Gastroesophageal sphincter (tissue), 4 donors: ENCODE data around the gene C5AR1. TPM values are rescaled to one million over a fixed set of nuclear protein-coding genes. Genes with fewer than 3 reads are reported as not detected.
"Not testable (repeated sequence)": the region's sequence is repeated elsewhere in the genome, so short reads cannot be mapped to it uniquely, and the experiment has no call there.

Experiments
- ATAC-seq: fragments of 150-250 bp; one replicate; pipeline ENCODE4 v1.9.1; 2016; ENCODE audit warnings: mild to moderate bottlenecking, moderate library complexity
- H3K27ac ChIP-seq, 4 donors: fragments of 200-600 bp; sonication (generic) in 3 of 4; 1 replicate in 3 of 4; 2 replicates in 1 of 4; pipeline ENCODE4 v1.5.1; 2016 to 2019
- H3K27me3 ChIP-seq: fragments of 200-600 bp; sonication (generic); one replicate; pipeline ENCODE4 v1.5.1; 2019
- H3K36me3 ChIP-seq, 2 donors: fragments of 200-600 bp; sonication (generic); one replicate each; pipeline ENCODE4 v1.5.1; 2019; ENCODE audit warnings: control low read depth in 1 of 2
- H3K4me1 ChIP-seq, 3 donors: fragments of 200-600 bp; sonication (generic); 1 replicate in 2 of 3; 2 replicates in 1 of 3; pipeline ENCODE4 v1.5.1; 2016 to 2019; ENCODE audit warnings: control low read depth in 2 of 3
- H3K4me3 ChIP-seq, 2 donors: fragments of 200-600 bp; sonication (generic); one replicate each; pipeline ENCODE4 v1.5.1; 2019; ENCODE audit warnings: mild to moderate bottlenecking in 1 of 2, moderate library complexity in 1 of 2
- H3K9me3 ChIP-seq, 3 donors: fragments of 200-600 bp; sonication (generic); one replicate each; pipeline ENCODE4 v1.5.1; 2017 to 2019; ENCODE audit warnings: control low read depth in 2 of 3
- CTCF ChIP-seq, 4 experiments: fragments of 200-600 bp in 2 of 4; fragments of 450-650 bp in 2 of 4; sonication (generic) in 1 of 4; IDR thresholded peaks; one replicate each; pipeline ENCODE4 v1.5.1; 2017 to 2019; ENCODE audit warnings: antibody characterized with exemption in 4 of 4, mild to moderate bottlenecking in 2 of 4, moderate library complexity in 2 of 4
- EP300 ChIP-seq: sonication (generic); formaldehyde crosslinking; IDR thresholded peaks from one replicate; pipeline ENCODE4 v1.6.1; 2017; ENCODE audit warnings: antibody characterized with exemption, mild to moderate bottlenecking
- POLR2A ChIP-seq, 2 donors: fragments of 450-650 bp; IDR thresholded peaks; one replicate each; pipeline ENCODE4 v1.6.1; 2017; ENCODE audit warnings: antibody characterized with exemption in 2 of 2, mild to moderate bottlenecking in 2 of 2, moderate library complexity in 1 of 2
- POLR2AphosphoS5 ChIP-seq: sonication (generic); formaldehyde crosslinking; IDR thresholded peaks from one replicate; pipeline ENCODE4 v1.6.1; 2017; ENCODE audit warnings: antibody characterized with exemption
- whole genome bisulfite sequencing, 2 donors: methylation state at CpG; one replicate each; pipeline ENCODE4 v1.1.5; 2018; ENCODE audit warnings: low coverage in 1 of 2; 5-methylcytosine and 5-hydroxymethylcytosine counted together
- total RNA-seq, 4 donors: library from RNA; depleted of rRNA; stranded (reverse); fragments of >200 nt; gene quantifications; one replicate each; pipeline ENCODE4 v1.1.0, GENCODE V29; 2016

Gene C5AR1
- total RNA-seq, 4 donors from 2014 or later, result 1.4 to 19.7 (median 7.0) TPM

- Histone ChIP-seq H3K4me3 (peak overlapping the region in 1 of 2 donors; percentile 59), H3K27ac (peak overlapping the region; percentile 35 to 99 (median 96)), H3K27me3 (no peaks in the 10 kb centered on the region), H3K9me3 (no peaks in the 10 kb centered on the region), H3K36me3 (peaks cover 0 to 13% of the 10 kb centered on the region in 2 donors), H3K4me1 (peaks cover 0 to 49% (median 19%) of the 10 kb centered on the region in 3 donors)
- 11% methylated on average over 3 of the region's 13 CpGs; no CpG with 5 or more reads in 1 of the 2 donors for WGBS, 2 donors
- no peak for ATAC-seq
- TF ChIP-seq EP300, result no peak
- TF ChIP-seq POLR2AphosphoS5, result peak; percentile 38
Measured at GRCh38 chr19:47275791-47276461, 33.7 kb upstream of the C5AR1 start.

- not testable (repeated sequence) for H3K27me3 ChIP-seq, H3K4me3 ChIP-seq, H3K36me3 ChIP-seq, H3K9me3 ChIP-seq, ATAC-seq
- Histone ChIP-seq H3K27ac (peak overlapping the region in 3 of 4 donors; percentile 93 to 99 (median 99)), H3K4me1 (peaks cover 0 to 49% (median 19%) of the 10 kb centered on the region in 3 donors)
- 53 to 100% methylated on average over 1 to 2 of the region's 3 CpGs for WGBS, 2 donors
Measured at GRCh38 chr19:47276513-47276912, 33.1 kb upstream of the C5AR1 start.

- H3K27ac ChIP-seq, result no peak overlapping the region
Measured at GRCh38 chr19:47280183-47280797, 29.4 kb upstream of the C5AR1 start.

GRCh38 chr19:47283405-47284059 lies 26.1 kb upstream of the C5AR1 start:
- Histone ChIP-seq H3K36me3 (no peaks in the 10 kb centered on the region), H3K4me1 (peaks cover 0 to 9% (median 0%) of the 10 kb centered on the region in 3 donors), H3K4me3 (no peak overlapping the region), H3K27ac (no peak overlapping the region), H3K9me3 (no peaks in the 10 kb centered on the region), H3K27me3 (no peaks in the 10 kb centered on the region)
- 50 to 69% methylated on average over 7 to 10 of the region's 10 CpGs for WGBS, 2 donors
- TF ChIP-seq POLR2AphosphoS5, result no peak
- no peak for TF ChIP-seq EP300
- no peak for TF ChIP-seq POLR2A (IDR thresholded peaks at IDR 0.05)
- no peak for TF ChIP-seq CTCF (IDR thresholded peaks at IDR 0.05)
- ATAC-seq, result no peak

More at GRCh38 chr19:47280183-47280797, 29.4 kb upstream of the C5AR1 start:
- Histone ChIP-seq H3K27me3 (no peaks in the 10 kb centered on the region), H3K9me3 (no peaks in the 10 kb centered on the region), H3K36me3 (no peaks in the 10 kb centered on the region), H3K4me3 (no peak overlapping the region), H3K4me1 (peaks cover 0 to 35% (median 12%) of the 10 kb centered on the region in 3 donors)
- 86 to 88% methylated on average over 7 to 8 of the region's 13 CpGs for WGBS, 2 donors
- TF ChIP-seq CTCF (IDR thresholded peaks at IDR 0.05) (peak in 3 of 4 experiments; percentile 27 to 35 (median 34)), EP300 (no peak)
- ATAC-seq, result no peak

- Histone ChIP-seq H3K4me1 (peaks cover 0 to 12% (median 2%) of the 10 kb centered on the region in 3 donors), H3K4me3 (no peak overlapping the region), H3K9me3 (no peaks in the 10 kb centered on the region), H3K27me3 (no peaks in the 10 kb centered on the region), H3K36me3 (no peaks in the 10 kb centered on the region), H3K27ac (no peak overlapping the region)
- WGBS, 2 donors, result 24 to 100% methylated on average over 1 to 5 of the region's 9 CpGs
- ATAC-seq, result peak; percentile 26
- no peak for TF ChIP-seq EP300
- TF ChIP-seq POLR2AphosphoS5, result no peak
- TF ChIP-seq POLR2A (IDR thresholded peaks at IDR 0.05), result no peak
- TF ChIP-seq CTCF (IDR thresholded peaks at IDR 0.05), result peak in 3 of 4 experiments; percentile 77 to 86 (median 85)
Measured at GRCh38 chr19:47284324-47284899, 25.2 kb upstream of the C5AR1 start.
